ENCODE data around the gene ATP10A.
"Not testable (repeated sequence)": the region's sequence is repeated elsewhere in the genome, so short reads cannot be mapped to it uniquely, and the experiment has no call there.

DNA sequence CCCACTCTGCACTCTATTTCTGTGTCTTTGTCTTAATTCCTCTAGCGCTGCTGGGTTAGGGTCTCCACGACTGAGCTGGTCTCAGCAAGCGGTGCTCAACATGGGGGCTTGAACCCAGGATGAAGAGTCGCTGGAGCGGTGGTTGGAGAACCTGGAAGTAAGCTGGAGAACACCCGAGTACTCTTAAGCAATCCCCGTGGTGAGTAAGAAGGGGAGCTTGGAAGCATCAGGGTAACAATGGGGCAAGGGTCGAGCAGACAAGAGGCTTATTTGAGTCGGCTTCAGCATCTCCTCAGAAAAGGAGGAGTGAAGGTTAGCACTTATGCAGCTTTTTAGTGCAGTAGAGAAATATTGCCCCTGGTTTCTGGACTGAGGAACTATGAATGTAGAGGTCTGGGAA, 226.6 kb downstream of the ATP10A start:
- not testable (repeated sequence) for TF ChIP-seq CTCF (conservative IDR thresholded peaks at IDR 0.05); ZFX (IDR thresholded peaks at IDR 0.05)
